Kidney (tissue), 14 donors: ENCODE data around the gene SLC45A1. TPM values are rescaled to one million over a fixed set of nuclear protein-coding genes. Genes with fewer than 3 reads are reported as not detected.
A peak's percentile ranks its signal among the peaks of the same experiment; 100 is the strongest.

Experiments used
- DNase-seq, 5 donors: peaks; one replicate each; pipeline ENCODE4 v3.0.0-alpha.2; 2013 to 2020
- FAIRE-seq: peaks from 2 replicates; lab custom pipeline; 2012; peaks lifted over from hg19 to GRCh38; lab: Jason Lieb, UNC
- H3K27ac ChIP-seq, 2 donors: one replicate each; pipeline ENCODE4 v1.7.0; 2013; ENCODE audit warnings: low read depth in 2 of 2, low read length in 2 of 2, inconsistent platforms in 1 of 2
- H3K27me3 ChIP-seq: one replicate; pipeline ENCODE4 v1.7.1; 2013; ENCODE audit warnings: low read length, inconsistent platforms; ENCODE audit not compliant: control insufficient read depth, insufficient read depth
- H3K36me3 ChIP-seq, 3 donors: one replicate each; pipeline versions ENCODE4 v1.7.0 to v1.7.1; 2013; ENCODE audit warnings: low read length in 3 of 3, control low read depth in 1 of 3, inconsistent platforms in 1 of 3; ENCODE audit not compliant: insufficient read depth in 3 of 3, control insufficient read depth in 2 of 3
- H3K4me1 ChIP-seq, 3 donors: one replicate each; pipeline versions ENCODE4 v1.7.0 to v1.7.1; 2013; ENCODE audit warnings: low read length in 3 of 3, inconsistent platforms in 1 of 3, low read depth in 1 of 3; ENCODE audit not compliant: control insufficient read depth in 2 of 3, insufficient read depth in 2 of 3
- H3K4me3 ChIP-seq, 3 donors: one replicate each; pipeline versions ENCODE4 v1.7.0 to v1.8.1; 2013; ENCODE audit warnings: low read length in 3 of 3, control low read depth in 1 of 3, inconsistent platforms in 1 of 3
- H3K9ac ChIP-seq, 3 donors: one replicate each; pipeline versions ENCODE4 v1.7.0 to v1.7.1; 2013; ENCODE audit warnings: low read length in 3 of 3, control low read depth in 1 of 3, inconsistent platforms in 1 of 3
- H3K9me3 ChIP-seq, 3 donors: one replicate each; pipeline versions ENCODE4 v1.7.0 to v1.7.1; 2013; ENCODE audit warnings: low read length in 3 of 3, control low read depth in 1 of 3, inconsistent platforms in 1 of 3; ENCODE audit not compliant: control insufficient read depth in 2 of 3, insufficient read depth in 1 of 3
- CTCF ChIP-seq: IDR thresholded peaks from 3 replicates; pipeline ENCODE4 v1.5.1; 2012; ENCODE audit warnings: mild to moderate bottlenecking, moderate library complexity, borderline replicate concordance; ENCODE audit not compliant: insufficient read depth; ENCODE audit errors: extremely low read depth
- intact Hi-C: fragments of 100-400 bp; cut with DNase I; formaldehyde crosslinking; loops from one replicate; pipeline ENCODE4 v1.11.1; 2022
- polyA plus RNA-seq: library from polyadenylated mRNA; stranded (reverse); fragments of 350-450 nt; fragmentation: Illumina TruSeq; extraction: RNeasy Lipid Tissue Mini Kit (QIAGEN cat#74804); gene quantifications from one replicate; pipeline ENCODE4 v1.2.3, GENCODE V29; 2014; ENCODE audit warnings: low read depth, low replicate concordance; ENCODE audit not compliant: insufficient read depth
- total RNA-seq: library from RNA; stranded (reverse); fragmentation: NEBNext Ultra II Directional; extraction: Animal tissue kit (Norgen Biotek cat#: 25700); gene quantifications from one replicate; pipeline ENCODE4 v1.2.1, GENCODE V29; 2021
- donor health status: control.
- donor health status: control.
- donor health status: control.
- donor health status: control.
- donor health status: control.
- donor health status: DM: yes; HTN: yes; CAD: no.
- donor health status: Normal renal cell carcinoma (clear cell type).

The SLC45A1 gene
- total and polyA plus RNA-seq, 2 donors from 2014 or later: 1.8 to 9.2 TPM

GRCh38 chr1:8315573-8316475 is 2.1 kb upstream of the SLC45A1 start:
- Histone ChIP-seq H3K36me3 (no peaks in the 10 kb centered on the region), H3K27ac (no peak overlapping the region), H3K9me3 (peaks cover 0 to 4% (median 0%) of the 10 kb centered on the region in 3 donors), H3K4me1 (peaks cover 0 to 19% (median 12%) of the 10 kb centered on the region in 3 donors), H3K4me3 (no peak overlapping the region), H3K9ac (no peak overlapping the region), H3K27me3 (no peaks in the 10 kb centered on the region)
- intact Hi-C loops: loop anchor here (10.0 kb wide), 1 partner anchor 331 kb away; no protein-coding TSS in a partner anchor
- no peak for DNase-seq
- FAIRE-seq: no peak
- TF ChIP-seq CTCF: no peak

GRCh38 chr1:8318436-8318835 is 522 bp downstream of the SLC45A1 start:
- peak overlapping the region in 2 of 3 donors; percentile 41 to 51 for H3K9ac ChIP-seq
- DNase-seq: peak in 1 of 5 donors; percentile 31
- H3K36me3 ChIP-seq: no peaks in the 10 kb centered on the region
- H3K27me3 ChIP-seq: no peaks in the 10 kb centered on the region
- peak overlapping the region; percentile 4 to 60 (median 50) for H3K4me3 ChIP-seq
- H3K27ac ChIP-seq: no peak overlapping the region
- no peak for FAIRE-seq
- no peaks in the 10 kb centered on the region for H3K9me3 ChIP-seq
- H3K4me1 ChIP-seq: peaks cover 0 to 14% (median under 1%) of the 10 kb centered on the region in 3 donors
- intact Hi-C loops: loop anchor here (10.0 kb wide), 1 partner anchor 334 kb away; no protein-coding TSS in a partner anchor
- TF ChIP-seq CTCF: no peak

GRCh38 chr1:8321612-8322011 is 3.7 kb downstream of the SLC45A1 start:
- H3K9me3 ChIP-seq: no peaks in the 10 kb centered on the region
- no peaks in the 10 kb centered on the region for H3K27me3 ChIP-seq
- peaks cover 0 to 9% (median 0%) of the 10 kb centered on the region in 3 donors for H3K4me1 ChIP-seq
- DNase-seq (no peak), FAIRE-seq (no peak)
- no peak for TF ChIP-seq CTCF
- no peaks in the 10 kb centered on the region for H3K36me3 ChIP-seq
- H3K27ac ChIP-seq: no peak overlapping the region
- no peak overlapping the region for H3K9ac ChIP-seq
- H3K4me3 ChIP-seq: no peak overlapping the region
- intact Hi-C loops: no loop called here
